Activated B cell treated with CpG ODN at 0.5 μM for 24 hours (primary cell): Measurements from ENCODE around the gene TRAF3IP1. TPM values are rescaled to one million over a fixed set of nuclear protein-coding genes. Genes with fewer than 3 reads are reported as not detected.

Source experiments
- ATAC-seq: fragments of 200-7000 bp; cut with Tn5 transposase; one replicate; pipeline ENCODE4 v1.10.0; 2021; ENCODE audit warnings: low read depth, mild to moderate bottlenecking, moderate library complexity
- CTCF ChIA-PET: fragments of 350-600 bp; sonication (Branson Sonifier 250); formaldehyde crosslinking; loops from one replicate; lab custom pipeline; 2021; ENCODE audit warnings: antibody characterized with exemption; lab: Charles Lee
- POLR2A ChIA-PET: fragments of 350-600 bp; sonication (Branson Sonifier 250); formaldehyde crosslinking; loops from one replicate; lab custom pipeline; 2021; ENCODE audit warnings: antibody characterized with exemption; lab: Charles Lee
- DNase-seq: peaks from one replicate; pipeline ENCODE4 v3.0.0; 2022
- H3K27ac Mint-ChIP-seq: one replicate; pipeline ENCODE4 v1.8.0; 2020; ENCODE audit warnings: mixed read lengths
- H3K27me3 Mint-ChIP-seq: one replicate; pipeline ENCODE4 v1.8.0; 2021; ENCODE audit warnings: mixed read lengths
- H3K36me3 Mint-ChIP-seq: one replicate; pipeline ENCODE4 v1.8.0; 2021; ENCODE audit warnings: low read depth, mixed read lengths
- H3K4me1 Mint-ChIP-seq: one replicate; pipeline ENCODE4 v1.8.0; 2021; ENCODE audit warnings: mixed read lengths
- H3K4me3 Mint-ChIP-seq: one replicate; pipeline ENCODE4 v1.8.0; 2020; ENCODE audit warnings: mild to moderate bottlenecking, mixed read lengths
- H3K9me3 Mint-ChIP-seq: one replicate; pipeline ENCODE4 v1.8.0; 2020; ENCODE audit warnings: mixed read lengths
- CTCF ChIP-seq: fragments of 200-600 bp; IDR thresholded peaks from one replicate; pipeline ENCODE4 v1.8.0; 2022; ENCODE audit warnings: antibody characterized with exemption, mild to moderate bottlenecking
- intact Hi-C: fragments of 100-400 bp; cut with micrococcal nuclease; formaldehyde crosslinking; loops from one replicate; pipeline ENCODE4 v1.15.1; 2024
- total RNA-seq: library from RNA; stranded (reverse); gene quantifications from 2 replicates; pipeline ENCODE4 v1.2.3, GENCODE V29; 2022

Gene TRAF3IP1
- total RNA-seq, 1 donor from 2014 or later: 9.9 TPM

DNA sequence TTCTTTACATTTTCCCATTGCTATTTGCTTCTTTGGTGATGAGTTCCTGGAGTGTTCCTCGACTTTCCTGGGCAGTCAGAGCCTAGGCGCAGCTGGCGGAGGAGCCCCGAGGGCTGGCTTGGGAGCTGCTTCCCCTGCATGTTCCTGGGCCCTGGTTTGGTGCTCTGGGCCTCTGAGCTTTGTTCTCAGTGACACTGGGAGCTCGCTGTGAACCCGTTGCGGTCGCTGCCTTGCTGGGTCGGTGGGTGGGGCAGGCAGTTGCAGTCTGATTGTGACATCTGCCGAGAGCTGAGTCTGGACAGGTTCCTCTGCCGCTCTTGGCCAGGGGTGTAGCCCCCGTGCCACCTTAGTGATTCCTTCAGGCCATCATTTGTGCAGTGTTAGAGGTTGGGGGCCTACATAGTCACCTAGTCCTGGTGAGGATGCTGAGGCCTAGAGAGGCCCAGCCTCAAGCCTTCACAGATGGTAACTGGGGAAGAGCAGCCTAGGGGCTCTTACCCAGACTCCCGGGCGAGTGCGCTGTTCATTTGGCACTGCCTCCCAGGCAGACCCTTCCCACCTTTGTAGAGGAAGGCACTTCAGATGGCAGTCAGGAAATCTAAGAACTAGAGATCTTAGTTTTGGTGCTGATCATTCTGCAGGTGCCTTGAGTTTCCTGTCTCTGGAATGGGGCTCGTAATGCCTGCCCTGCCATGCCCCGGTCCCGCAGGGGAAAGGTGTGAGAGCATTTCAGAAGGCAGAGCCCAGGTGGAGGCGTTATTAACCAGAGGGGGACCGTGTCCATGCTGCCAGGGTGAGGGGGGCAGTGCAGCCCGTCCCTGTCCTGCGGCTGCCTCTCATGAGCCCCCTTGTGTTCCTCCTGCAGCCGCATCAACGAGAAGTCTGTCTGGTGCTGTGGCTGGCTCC is 114.8 kb downstream of the TRAF3IP1 start:
- intact Hi-C loops: no loop called here
- peaks cover 12% of the 10 kb centered on the region for H3K4me1 Mint-ChIP-seq
- ATAC-seq: no peak
- peaks cover 81% of the 10 kb centered on the region for H3K36me3 Mint-ChIP-seq
- POLR2A ChIA-PET: no interaction called here
- no peaks in the 10 kb centered on the region for H3K9me3 Mint-ChIP-seq
- CTCF ChIA-PET: no interaction called here
- no peak for TF ChIP-seq CTCF
- DNase-seq: no peak
- no peaks in the 10 kb centered on the region for H3K27me3 Mint-ChIP-seq
- no peak overlapping the region for H3K27ac Mint-ChIP-seq
- H3K4me3 Mint-ChIP-seq: no peak overlapping the region

DNA sequence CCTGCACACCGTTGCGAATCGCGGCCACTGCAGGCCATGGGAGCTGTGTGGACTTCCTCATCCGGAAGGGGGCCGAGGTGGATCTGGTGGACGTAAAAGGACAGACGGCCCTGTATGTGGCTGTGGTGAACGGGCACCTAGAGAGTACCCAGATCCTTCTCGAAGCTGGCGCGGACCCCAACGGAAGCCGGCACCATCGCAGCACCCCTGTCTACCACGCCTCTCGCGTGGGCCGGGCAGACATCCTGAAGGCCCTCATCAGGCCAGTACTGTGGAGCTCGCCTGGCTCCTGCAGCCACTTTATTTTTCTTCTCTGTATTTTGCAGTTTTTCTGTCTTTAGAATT is 115.4 kb downstream of the TRAF3IP1 start:
- no peak for DNase-seq
- intact Hi-C loops: no loop called here
- Mint-ChIP-seq H3K9me3 (no peaks in the 10 kb centered on the region), H3K36me3 (peaks cover 81% of the 10 kb centered on the region), H3K4me1 (peaks cover 11% of the 10 kb centered on the region), H3K4me3 (no peak overlapping the region), H3K27ac (no peak overlapping the region), H3K27me3 (no peaks in the 10 kb centered on the region)
- ATAC-seq: no peak
- ChIA-PET CTCF (no interaction called here), POLR2A (no interaction called here)
- TF ChIP-seq CTCF: no peak

DNA sequence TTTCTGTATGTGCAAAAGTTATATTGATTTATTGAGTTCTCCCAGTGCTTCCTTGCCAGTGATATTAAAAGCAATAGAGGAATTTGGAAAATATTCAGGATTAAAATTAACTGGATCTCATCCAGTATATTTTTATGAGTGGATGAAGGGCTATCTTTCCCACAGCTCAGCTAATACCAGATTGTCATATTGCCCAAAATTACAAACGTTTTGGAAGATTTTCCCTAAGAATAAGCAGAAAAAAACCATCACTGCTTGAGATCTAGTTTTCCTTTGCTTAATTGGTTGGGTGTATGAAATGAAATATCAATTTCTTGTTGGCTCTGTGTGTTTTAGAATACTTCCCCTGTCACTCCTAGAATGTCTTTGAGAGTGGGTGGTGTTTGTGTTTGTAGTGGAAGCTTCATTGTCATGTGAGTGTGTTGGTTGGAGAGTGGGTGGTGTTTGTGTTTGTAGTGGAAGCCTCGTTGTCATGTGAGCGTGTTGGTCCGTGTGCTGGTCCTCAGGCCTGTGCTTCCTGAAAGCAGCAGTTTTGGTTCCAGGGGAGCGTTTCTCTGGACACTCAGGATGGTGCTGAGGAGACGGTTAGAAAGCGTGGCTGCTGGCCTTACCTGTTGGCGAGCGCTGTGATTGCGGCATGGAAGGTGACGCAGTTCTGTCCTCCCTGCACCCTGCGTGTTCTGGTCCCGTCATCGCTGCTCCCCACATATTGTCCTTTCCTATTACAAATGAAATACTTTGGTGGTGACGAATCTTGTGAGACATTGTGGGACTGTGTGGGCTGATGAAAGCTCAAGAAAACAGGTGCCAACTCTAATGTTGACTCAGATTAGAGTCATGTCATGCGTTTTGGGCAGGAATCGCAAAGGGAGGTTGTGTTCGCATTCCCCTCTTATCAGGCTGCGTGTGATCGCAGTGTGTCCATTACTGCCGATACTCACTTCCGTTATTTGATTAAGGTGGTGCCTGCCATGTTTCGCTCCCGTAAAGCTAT is 118.8 kb downstream of the TRAF3IP1 start:
- ATAC-seq: no peak
- H3K4me3 Mint-ChIP-seq: no peak overlapping the region
- H3K4me1 Mint-ChIP-seq: peaks cover 24% of the 10 kb centered on the region
- ChIA-PET CTCF (no interaction called here), POLR2A (no interaction called here)
- H3K27me3 Mint-ChIP-seq: no peaks in the 10 kb centered on the region
- H3K9me3 Mint-ChIP-seq: no peaks in the 10 kb centered on the region
- DNase-seq: no peak
- H3K36me3 Mint-ChIP-seq: peaks cover 85% of the 10 kb centered on the region
- no peak overlapping the region for H3K27ac Mint-ChIP-seq
- TF ChIP-seq CTCF: no peak
- intact Hi-C loops: no loop called here

GRCh38 chr2:238439917-238440316 is 119.6 kb downstream of the TRAF3IP1 start:
- TF ChIP-seq CTCF: no peak

GRCh38 chr2:238440331-238440730 is 120.0 kb downstream of the TRAF3IP1 start:
- DNase-seq (no peak), ATAC-seq (no peak)
- H3K27ac Mint-ChIP-seq: no peak overlapping the region
- H3K9me3 Mint-ChIP-seq: no peaks in the 10 kb centered on the region
- intact Hi-C loops: no loop called here
- H3K27me3 Mint-ChIP-seq: no peaks in the 10 kb centered on the region
- H3K4me1 Mint-ChIP-seq: peaks cover 24% of the 10 kb centered on the region
- no peak for TF ChIP-seq CTCF
- ChIA-PET CTCF (no interaction called here), POLR2A (no interaction called here)
- no peak overlapping the region for H3K4me3 Mint-ChIP-seq
- peaks cover 85% of the 10 kb centered on the region for H3K36me3 Mint-ChIP-seq

More at GRCh38 chr2:238439917-238440316, 119.6 kb downstream of the TRAF3IP1 start:
- peaks cover 85% of the 10 kb centered on the region for H3K36me3 Mint-ChIP-seq
- H3K27me3 Mint-ChIP-seq: no peaks in the 10 kb centered on the region
- H3K4me3 Mint-ChIP-seq: no peak overlapping the region
- POLR2A ChIA-PET: no interaction called here
- H3K27ac Mint-ChIP-seq: no peak overlapping the region
- H3K4me1 Mint-ChIP-seq: peaks cover 24% of the 10 kb centered on the region
- intact Hi-C loops: no loop called here
- DNase-seq (no peak), ATAC-seq (no peak)
- CTCF ChIA-PET: no interaction called here
- H3K9me3 Mint-ChIP-seq: no peaks in the 10 kb centered on the region
